Hepatocyte (in vitro differentiated cells): Measurements from ENCODE around the gene TMEM38A. TPM values are rescaled to one million over a fixed set of nuclear protein-coding genes. Genes with fewer than 3 reads are reported as not detected.

Experiments
- DNase-seq: peaks from one replicate; pipeline ENCODE4 v3.0.0-alpha.2; 2016; ENCODE audit warnings: low spot score
- H2AFZ ChIP-seq: fragments of 200-600 bp; sonication (generic); 2 replicates; pipeline ENCODE4 v1.6.0; 2016; ENCODE audit warnings: antibody characterized with exemption, mild to moderate bottlenecking
- H3K27ac ChIP-seq: fragments of 200-600 bp; sonication (generic); 2 replicates; pipeline ENCODE4 v1.5.1; 2016; ENCODE audit warnings: mild to moderate bottlenecking
- H3K27me3 ChIP-seq: fragments of 200-600 bp; sonication (generic); 2 replicates; pipeline ENCODE4 v1.6.1; 2016
- H3K36me3 ChIP-seq: fragments of 200-600 bp; sonication (generic); replicated peaks from 2 replicates; pipeline ENCODE4 v1.5.1; 2016; ENCODE audit warnings: low read depth; ENCODE audit not compliant: insufficient read depth
- H3K4me1 ChIP-seq: fragments of 200-600 bp; sonication (generic); 2 replicates; pipeline ENCODE4 v1.5.1; 2016; ENCODE audit warnings: mild to moderate bottlenecking, moderate library complexity; ENCODE audit not compliant: insufficient read depth
- H3K4me2 ChIP-seq: fragments of 200-600 bp; sonication (generic); 2 replicates; pipeline ENCODE4 v1.6.0; 2016
- H3K4me3 ChIP-seq: fragments of 200-600 bp; sonication (generic); 2 replicates; pipeline ENCODE4 v1.5.1; 2016; ENCODE audit warnings: mild to moderate bottlenecking
- H3K79me2 ChIP-seq: fragments of 200-600 bp; sonication (generic); 2 replicates; pipeline ENCODE4 v1.6.0; 2017; ENCODE audit warnings: mild to moderate bottlenecking
- H3K9me2 ChIP-seq: fragments of 200-600 bp; sonication (generic); replicated peaks from 2 replicates; pipeline ENCODE4 v1.6.0; 2017; ENCODE audit warnings: mild to moderate bottlenecking; ENCODE audit not compliant: insufficient read depth
- H3K9me3 ChIP-seq: fragments of 200-600 bp; sonication (generic); 2 replicates; pipeline ENCODE4 v1.5.1; 2016; ENCODE audit warnings: low read depth, mild to moderate bottlenecking
- H4K20me1 ChIP-seq: fragments of 200-600 bp; sonication (generic); 2 replicates; pipeline ENCODE4 v1.6.0; 2016; ENCODE audit warnings: mild to moderate bottlenecking; ENCODE audit not compliant: insufficient read depth, poor library complexity, severe bottlenecking
- EZH2 ChIP-seq: fragments of 200-600 bp; sonication (generic); IDR thresholded peaks from 2 replicates; pipeline ENCODE4 v1.6.1; 2016; ENCODE audit warnings: antibody characterized with exemption, mild to moderate bottlenecking, borderline replicate concordance
- EZH2phosphoT487 ChIP-seq: fragments of 200-600 bp; sonication (generic); IDR thresholded peaks from one replicate; pipeline ENCODE4 v1.6.1; 2018; ENCODE audit warnings: antibody characterized with exemption, mild to moderate bottlenecking, low read depth, moderate library complexity; ENCODE audit not compliant: unreplicated experiment, severe bottlenecking
- WGBS: methylation state at CpG from one replicate; pipeline ENCODE4 v1.1.6; 2016; ENCODE audit warnings: low lambda C conversion rate; ENCODE audit errors: missing lambda C conversion rate; 5-methylcytosine and 5-hydroxymethylcytosine counted together
- polyA plus RNA-seq: library from polyadenylated mRNA; unstranded; fragments of >200 nt; fragmentation: Nextera tagmentation; extraction: Ambion mirVana; gene quantifications from 2 replicates; pipeline ENCODE4 v1.2.1, GENCODE V29; 2016
- small RNA-seq: library from RNA; depleted of rRNA; stranded (forward); fragments of <200 nt; gene quantifications from one replicate; pipeline ENCODE3, GENCODE V24; 2014
- total RNA-seq: library from RNA; depleted of rRNA; stranded (reverse); fragments of >200 nt; gene quantifications from 2 replicates; pipeline ENCODE4 v1.2.3, GENCODE V29; 2014
- TF ChIP-seq, protein P1 (sequence below): fragments of 200-600 bp; sonication (generic); IDR thresholded peaks from 2 replicates; pipeline ENCODE4 v1.5.1; 2016; ENCODE audit warnings: antibody characterized with exemption, mild to moderate bottlenecking; ENCODE audit not compliant: poor library complexity

TMEM38A gene
- total and polyA plus RNA-seq, 2 experiments from 2014 or later: 10.2 to 10.9 TPM

GRCh38 chr19:16737911-16738310, 77.0 kb downstream of the TMEM38A start:
- no peak overlapping the region for H3K27ac ChIP-seq
- H3K4me2 ChIP-seq: no peak overlapping the region
- no peaks in the 10 kb centered on the region for H3K9me3 ChIP-seq
- no peaks in the 10 kb centered on the region for H3K79me2 ChIP-seq
- 67% methylated on average over 4 of the region's 4 CpGs for WGBS
- H3K4me1 ChIP-seq: no peaks in the 10 kb centered on the region
- H3K36me3 ChIP-seq: no peaks in the 10 kb centered on the region
- no peaks in the 10 kb centered on the region for H3K9me2 ChIP-seq
- no peak overlapping the region for H2AFZ ChIP-seq
- no peaks in the 10 kb centered on the region for H4K20me1 ChIP-seq
- DNase-seq: peak; percentile 47
- H3K27me3 ChIP-seq: no peaks in the 10 kb centered on the region
- no peak for TF ChIP-seq EZH2
- no peak overlapping the region for H3K4me3 ChIP-seq

- no peak for DNase-seq
- no peak overlapping the region for H2AFZ ChIP-seq
- H3K4me3 ChIP-seq: no peak overlapping the region
- WGBS: 40% methylated on average over 3 of the region's 3 CpGs
- no peaks in the 10 kb centered on the region for H3K9me2 ChIP-seq
- no peaks in the 10 kb centered on the region for H3K9me3 ChIP-seq
- H4K20me1 ChIP-seq: no peaks in the 10 kb centered on the region
- H3K36me3 ChIP-seq: no peaks in the 10 kb centered on the region
- H3K4me2 ChIP-seq: no peak overlapping the region
- TF ChIP-seq, protein P1, sequence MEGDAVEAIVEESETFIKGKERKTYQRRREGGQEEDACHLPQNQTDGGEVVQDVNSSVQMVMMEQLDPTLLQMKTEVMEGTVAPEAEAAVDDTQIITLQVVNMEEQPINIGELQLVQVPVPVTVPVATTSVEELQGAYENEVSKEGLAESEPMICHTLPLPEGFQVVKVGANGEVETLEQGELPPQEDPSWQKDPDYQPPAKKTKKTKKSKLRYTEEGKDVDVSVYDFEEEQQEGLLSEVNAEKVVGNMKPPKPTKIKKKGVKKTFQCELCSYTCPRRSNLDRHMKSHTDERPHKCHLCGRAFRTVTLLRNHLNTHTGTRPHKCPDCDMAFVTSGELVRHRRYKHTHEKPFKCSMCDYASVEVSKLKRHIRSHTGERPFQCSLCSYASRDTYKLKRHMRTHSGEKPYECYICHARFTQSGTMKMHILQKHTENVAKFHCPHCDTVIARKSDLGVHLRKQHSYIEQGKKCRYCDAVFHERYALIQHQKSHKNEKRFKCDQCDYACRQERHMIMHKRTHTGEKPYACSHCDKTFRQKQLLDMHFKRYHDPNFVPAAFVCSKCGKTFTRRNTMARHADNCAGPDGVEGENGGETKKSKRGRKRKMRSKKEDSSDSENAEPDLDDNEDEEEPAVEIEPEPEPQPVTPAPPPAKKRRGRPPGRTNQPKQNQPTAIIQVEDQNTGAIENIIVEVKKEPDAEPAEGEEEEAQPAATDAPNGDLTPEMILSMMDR: no peak
- TF ChIP-seq EZH2phosphoT487 (no peak), EZH2 (no peak)
- H3K27ac ChIP-seq: no peak overlapping the region
- no peaks in the 10 kb centered on the region for H3K27me3 ChIP-seq
- no peaks in the 10 kb centered on the region for H3K79me2 ChIP-seq
- no peaks in the 10 kb centered on the region for H3K4me1 ChIP-seq
These were observed 78.6 kb downstream of the TMEM38A start for GRCh38 chr19:16739546-16739945.

Small RNA genes lying within 50 kb of the gene (small RNA-seq; reads per million reads assigned to genes)
- not detected for gene AC008737.2

Other genes starting within 250 kb of the TMEM38A start
- gene EPS15L1, start 189.2 kb upstream of the TMEM38A start, total RNA-seq: 10.2 and 15.9 TPM in 2 replicates
- 26.8 and 27.7 TPM in 2 replicates for gene EPS15L1, start 189.2 kb upstream of the TMEM38A start, polyA plus RNA-seq
- gene CALR3, start 165.0 kb upstream of the TMEM38A start, total RNA-seq: not detected in 2 replicates
- gene CALR3, start 165.0 kb upstream of the TMEM38A start, polyA plus RNA-seq: not detected in 2 replicates
- gene C19orf44, start 164.7 kb upstream of the TMEM38A start, total RNA-seq: 2.2 and 3.0 TPM in 2 replicates
- gene C19orf44, start 164.7 kb upstream of the TMEM38A start, polyA plus RNA-seq: 2.5 and 2.9 TPM in 2 replicates
- gene CHERP, start 118.7 kb upstream of the TMEM38A start, total RNA-seq: 6.1 and 7.8 TPM in 2 replicates
- 38.7 and 40.2 TPM in 2 replicates for gene CHERP, start 118.7 kb upstream of the TMEM38A start, polyA plus RNA-seq
- 32.0 and 38.3 TPM in 2 replicates for gene SLC35E1, start 88.7 kb upstream of the TMEM38A start, total RNA-seq
- gene SLC35E1, start 88.7 kb upstream of the TMEM38A start, polyA plus RNA-seq: 33.0 and 33.3 TPM in 2 replicates
- gene MED26, start 32.9 kb upstream of the TMEM38A start, total RNA-seq: 4.9 and 6.6 TPM in 2 replicates
- gene MED26, start 32.9 kb upstream of the TMEM38A start, polyA plus RNA-seq: 7.8 and 8.0 TPM in 2 replicates
- 141 and 154 TPM in 2 replicates for gene SMIM7, start 995 bp upstream of the TMEM38A start, total RNA-seq
- 99.2 and 105 TPM in 2 replicates for gene SMIM7, start 995 bp upstream of the TMEM38A start, polyA plus RNA-seq
- gene NWD1, start 58.7 kb downstream of the TMEM38A start, total RNA-seq: 0.07 and 0.12 TPM in 2 replicates
- gene NWD1, start 58.7 kb downstream of the TMEM38A start, polyA plus RNA-seq: 0.01 TPM in 1 of 2 replicates, not detected in the other
- 17.9 and 21.9 TPM in 2 replicates for gene SIN3B, start 168.3 kb downstream of the TMEM38A start, total RNA-seq
- gene SIN3B, start 168.3 kb downstream of the TMEM38A start, polyA plus RNA-seq: 17.0 and 30.1 TPM in 2 replicates
- gene F2RL3, start 227.9 kb downstream of the TMEM38A start, total RNA-seq: 0.12 and 0.13 TPM in 2 replicates
- gene F2RL3, start 227.9 kb downstream of the TMEM38A start, polyA plus RNA-seq: 0.08 and 0.57 TPM in 2 replicates